Stimulated activated CD8-positive, alpha-beta memory T cell treated with anti-CD3 and anti-CD28 coated beads, Interleukin-15, amount 100 ng/mL, for 1 hour (primary cell): ENCODE data around the gene ARHGEF11.

Experiments
- DNase-seq: peaks from one replicate; pipeline ENCODE4 v3.0.0-alpha.2; 2020; ENCODE audit warnings: low read depth

The ARHGEF11 gene

GRCh38 chr1:156908955-156909354, 136.6 kb downstream of the ARHGEF11 start:
- DNase-seq = no peak

- DNase-seq = no peak
These were observed 137.0 kb downstream of the ARHGEF11 start for GRCh38 chr1:156908541-156908940.

- DNase-seq = no peak
These were observed 139.2 kb downstream of the ARHGEF11 start for GRCh38 chr1:156906206-156906906.

DNA sequence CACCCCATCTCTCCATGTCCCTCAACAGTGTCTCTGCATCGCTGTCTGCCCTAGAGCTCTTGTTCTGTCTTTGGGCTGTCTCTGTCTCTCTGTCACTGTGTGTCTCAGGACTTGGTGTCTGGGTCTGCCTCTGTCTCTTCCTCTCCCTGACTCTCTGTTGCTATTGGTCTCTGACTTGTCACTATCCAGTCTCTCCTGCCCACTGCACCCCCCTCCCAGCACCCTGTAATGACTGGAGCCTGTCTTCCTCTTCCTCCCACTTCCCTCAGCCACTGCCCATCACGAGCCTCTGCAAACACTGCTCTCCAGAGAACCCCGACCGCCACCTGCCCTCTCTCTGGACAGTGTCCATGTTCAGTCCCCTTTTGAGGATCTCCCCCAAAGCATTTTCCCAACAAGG, 139.9 kb downstream of the ARHGEF11 start:
- no peak for DNase-seq

DNA sequence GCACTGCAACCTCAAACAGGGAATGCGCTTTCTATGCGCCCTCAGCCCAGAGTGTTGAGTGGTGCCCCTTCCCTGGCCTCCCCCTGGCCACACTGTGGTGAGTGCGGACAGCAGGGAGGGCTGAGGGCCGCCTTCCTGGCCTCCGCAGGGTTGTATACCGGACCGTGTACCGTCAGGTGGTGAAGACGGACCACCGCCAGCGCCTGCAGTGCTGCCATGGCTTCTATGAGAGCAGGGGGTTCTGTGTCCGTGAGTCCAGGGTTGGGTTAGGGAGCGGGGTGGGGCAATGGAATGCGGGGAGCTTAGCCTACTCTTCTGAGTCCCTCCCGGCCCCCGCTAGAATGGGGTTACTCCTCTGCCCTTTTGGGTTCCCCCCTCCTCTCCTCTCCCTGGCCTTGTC, 140.4 kb downstream of the ARHGEF11 start:
- no peak for DNase-seq

GRCh38 chr1:156904187-156904959, 141.2 kb downstream of the ARHGEF11 start:
- DNase-seq = no peak

GRCh38 chr1:156903328-156904091, 142.0 kb downstream of the ARHGEF11 start:
- no peak for DNase-seq

- no peak for DNase-seq
These were observed 143.3 kb downstream of the ARHGEF11 start for GRCh38 chr1:156901966-156902915.

- no peak for DNase-seq
These were observed 144.0 kb downstream of the ARHGEF11 start for GRCh38 chr1:156901590-156901900.

GRCh38 chr1:156900896-156901589, 144.5 kb downstream of the ARHGEF11 start:
- DNase-seq = no peak

- DNase-seq = no peak
These were observed 145.4 kb downstream of the ARHGEF11 start for GRCh38 chr1:156899956-156900718.

DNA sequence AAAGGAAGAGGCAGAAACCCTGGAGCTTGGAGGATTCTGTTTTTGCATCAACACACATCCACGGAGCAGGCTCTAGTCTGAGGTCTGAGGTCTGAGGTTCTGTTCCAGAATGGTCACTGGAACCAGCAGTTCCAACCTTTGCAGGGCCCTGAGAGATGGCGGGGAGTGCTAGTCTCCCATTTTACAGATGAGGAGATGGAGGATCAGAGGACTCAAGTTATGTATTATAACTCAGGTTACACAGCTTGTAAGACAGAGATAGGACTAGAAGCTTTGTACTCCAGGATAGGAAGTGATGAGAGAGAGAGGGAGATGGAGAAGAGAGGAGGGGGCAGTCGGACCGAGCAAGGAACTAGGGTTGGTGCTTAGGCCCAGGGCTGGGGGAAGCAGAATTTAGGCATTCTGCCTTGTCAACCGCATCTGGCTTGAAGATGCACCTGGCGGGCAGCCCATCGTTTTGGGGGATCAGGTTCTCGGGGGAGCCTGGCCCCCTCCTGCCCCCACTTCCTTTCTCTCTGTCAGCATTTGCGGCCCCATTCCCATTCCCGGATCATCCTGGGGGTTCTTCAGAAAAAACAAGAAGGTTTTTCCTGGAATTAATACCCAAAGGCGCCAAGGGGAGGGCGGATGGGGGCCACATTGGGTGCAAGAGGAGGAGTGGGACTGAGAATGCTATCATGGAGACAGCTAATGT, 146.4 kb downstream of the ARHGEF11 start:
- DNase-seq = no peak

- no peak for DNase-seq
These were observed 147.4 kb downstream of the ARHGEF11 start for GRCh38 chr1:156898161-156898566.

DNA sequence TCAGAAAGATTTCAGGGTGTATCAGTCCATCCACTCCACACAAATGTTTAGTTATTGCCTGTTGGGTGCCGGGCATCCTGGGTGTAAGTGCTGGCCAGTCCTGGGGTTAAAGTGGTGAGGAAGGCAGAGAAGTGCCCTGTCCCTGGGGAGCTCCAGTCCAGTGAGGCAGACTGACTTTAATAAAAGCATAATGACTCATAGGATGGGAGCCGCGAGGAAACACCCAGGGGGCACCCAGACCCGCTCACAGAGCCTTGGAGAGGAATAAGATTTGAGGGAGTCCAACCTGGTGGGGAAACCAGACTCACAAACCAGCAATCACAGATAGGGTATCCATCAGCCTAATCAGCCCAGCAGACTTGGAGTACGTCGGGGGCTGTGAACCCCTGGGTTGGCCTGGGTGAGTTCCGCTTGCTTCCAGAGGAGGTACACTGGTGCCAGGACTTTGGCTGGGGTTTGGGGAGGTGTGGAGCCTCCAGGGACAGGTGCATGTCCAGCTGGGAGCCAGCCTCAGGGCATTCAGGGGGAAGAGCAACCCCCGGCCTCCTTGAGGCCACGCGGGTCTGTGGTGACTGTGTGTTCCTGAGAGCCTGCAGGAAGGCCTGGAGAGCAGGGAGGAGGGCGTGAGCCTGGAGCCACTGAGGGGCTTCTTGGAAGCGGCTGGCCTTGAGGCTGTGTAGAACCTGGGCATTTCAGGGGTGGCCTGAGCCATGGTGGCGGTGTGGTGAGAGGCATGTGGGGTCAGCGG, 148.3 kb downstream of the ARHGEF11 start:
- DNase-seq = no peak

- no peak for DNase-seq
These were observed 149.0 kb downstream of the ARHGEF11 start for GRCh38 chr1:156896490-156897033.

GRCh38 chr1:156895927-156896326, 149.6 kb downstream of the ARHGEF11 start:
- DNase-seq = no peak

DNA sequence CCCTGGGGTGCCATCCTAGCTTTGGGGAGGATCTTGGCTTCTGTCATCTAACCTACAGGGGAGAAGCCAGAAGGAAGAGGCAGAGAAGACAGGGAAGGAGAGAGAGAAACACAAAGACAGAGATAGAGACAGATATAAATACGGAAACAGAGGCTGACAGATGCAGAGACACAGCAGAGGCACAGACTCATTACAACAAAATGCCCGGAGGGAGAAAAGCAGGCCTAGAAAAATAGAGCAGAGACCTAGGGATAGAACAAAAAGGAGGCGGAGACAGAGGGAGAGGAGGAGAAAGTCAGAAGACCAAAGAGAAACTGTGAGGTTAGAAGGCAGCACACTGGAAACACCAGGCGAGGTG, 150.1 kb downstream of the ARHGEF11 start:
- DNase-seq = no peak

- DNase-seq = no peak
These were observed 150.7 kb downstream of the ARHGEF11 start for GRCh38 chr1:156894711-156895454.
